Trophoblast cell (in vitro differentiated cells and primary cell): Measurements from ENCODE around the gene IL4.

Source experiments
- DNase-seq, 2 donors: peaks; one replicate each; pipeline ENCODE4 v3.0.0-alpha.2; 2016
- H2AFZ ChIP-seq: 2 replicates; pipeline ENCODE4 v1.6.1; 2013; ENCODE audit warnings: low read length, moderate library complexity, mild to moderate bottlenecking; ENCODE audit not compliant: insufficient read depth, poor library complexity
- H2AK5ac ChIP-seq: 2 replicates; pipeline ENCODE4 v1.6.1; 2013; ENCODE audit warnings: mild to moderate bottlenecking, low read length
- H2BK120ac ChIP-seq: 2 replicates; pipeline ENCODE4 v1.6.1; 2013; ENCODE audit warnings: low read length, mild to moderate bottlenecking, moderate library complexity; ENCODE audit not compliant: insufficient read depth, poor library complexity
- H2BK12ac ChIP-seq: 2 replicates; pipeline ENCODE4 v1.6.1; 2013; ENCODE audit warnings: mild to moderate bottlenecking, low read length, moderate library complexity
- H2BK5ac ChIP-seq: 2 replicates; pipeline ENCODE4 v1.6.1; 2013; ENCODE audit warnings: low read length, low read depth, moderate library complexity, mild to moderate bottlenecking; ENCODE audit not compliant: poor library complexity
- H3K14ac ChIP-seq: 2 replicates; pipeline ENCODE4 v1.6.1; 2013; ENCODE audit warnings: mild to moderate bottlenecking, low read length
- H3K18ac ChIP-seq: 2 replicates; pipeline ENCODE4 v1.6.1; 2013; ENCODE audit warnings: mild to moderate bottlenecking, low read length
- H3K23ac ChIP-seq: 2 replicates; pipeline ENCODE4 v1.6.1; 2013; ENCODE audit warnings: low read length
- H3K27ac ChIP-seq: 2 replicates; pipeline ENCODE4 v1.5.1; 2013; ENCODE audit warnings: low read depth, mild to moderate bottlenecking, inconsistent platforms, low read length, moderate library complexity
- H3K27me3 ChIP-seq: 2 replicates; pipeline ENCODE4 v1.6.1; 2013; ENCODE audit warnings: inconsistent platforms, mild to moderate bottlenecking, low read length, moderate library complexity; ENCODE audit not compliant: insufficient read depth
- H3K36me3 ChIP-seq, 2 experiments: 1 replicate in 1 of 2; 2 replicates in 1 of 2; pipeline ENCODE4 v1.6.1; 2013; ENCODE audit warnings: low read length in 2 of 2, mild to moderate bottlenecking in 2 of 2, moderate library complexity in 1 of 2; ENCODE audit not compliant: insufficient read depth in 2 of 2, control insufficient read depth in 1 of 2
- H3K4ac ChIP-seq: 2 replicates; pipeline ENCODE4 v1.6.1; 2013; ENCODE audit warnings: low read depth, mild to moderate bottlenecking, low read length, moderate library complexity
- H3K4me1 ChIP-seq, 2 experiments: 1 replicate in 1 of 2; 2 replicates in 1 of 2; pipeline ENCODE4 v1.6.1; 2013; ENCODE audit warnings: low read length in 2 of 2, mild to moderate bottlenecking in 2 of 2, moderate library complexity in 1 of 2; ENCODE audit not compliant: insufficient read depth in 2 of 2, control insufficient read depth in 1 of 2
- H3K4me2 ChIP-seq: 2 replicates; pipeline ENCODE4 v1.6.1; 2013; ENCODE audit warnings: inconsistent platforms, mild to moderate bottlenecking, low read length, moderate library complexity
- H3K4me3 ChIP-seq: 2 replicates; pipeline ENCODE4 v1.5.1; 2013; ENCODE audit warnings: mild to moderate bottlenecking, low read depth, low read length, inconsistent platforms
- H3K79me1 ChIP-seq: one replicate; pipeline ENCODE4 v1.6.1; 2013; ENCODE audit warnings: low read length
- H3K79me2 ChIP-seq: 2 replicates; pipeline ENCODE4 v1.6.1; 2013; ENCODE audit warnings: low read length, mild to moderate bottlenecking; ENCODE audit not compliant: control insufficient read depth, insufficient read depth, poor library complexity
- H3K9ac ChIP-seq: 2 replicates; pipeline ENCODE4 v1.6.1; 2013; ENCODE audit warnings: mild to moderate bottlenecking, low read length
- H3K9me3 ChIP-seq: 2 replicates; pipeline ENCODE4 v1.6.1; 2013; ENCODE audit warnings: low read depth, mild to moderate bottlenecking, control low read depth, inconsistent platforms, low read length; ENCODE audit not compliant: insufficient read depth
- H4K12ac ChIP-seq: 2 replicates; pipeline ENCODE4 v1.6.1; 2013; ENCODE audit warnings: low read depth, mild to moderate bottlenecking, low read length, moderate library complexity
- H4K8ac ChIP-seq: 2 replicates; pipeline ENCODE4 v1.6.1; 2013; ENCODE audit warnings: low read depth, mild to moderate bottlenecking, low read length, moderate library complexity
- H4K91ac ChIP-seq: one replicate; pipeline ENCODE4 v1.6.1; 2013; ENCODE audit warnings: low read depth, mild to moderate bottlenecking, low read length, moderate library complexity
- WGBS: extraction: QIAGEN DNeasy Blood & Tissue Kit; methylation state at CpG from one replicate; pipeline ENCODE4 v1.1.7; 2013; ENCODE audit warnings: missing lambda C conversion rate; ENCODE audit not compliant: insufficient read length, insufficient coverage; ENCODE audit errors: extremely low coverage; 5-methylcytosine and 5-hydroxymethylcytosine counted together

IL4 gene

DNA sequence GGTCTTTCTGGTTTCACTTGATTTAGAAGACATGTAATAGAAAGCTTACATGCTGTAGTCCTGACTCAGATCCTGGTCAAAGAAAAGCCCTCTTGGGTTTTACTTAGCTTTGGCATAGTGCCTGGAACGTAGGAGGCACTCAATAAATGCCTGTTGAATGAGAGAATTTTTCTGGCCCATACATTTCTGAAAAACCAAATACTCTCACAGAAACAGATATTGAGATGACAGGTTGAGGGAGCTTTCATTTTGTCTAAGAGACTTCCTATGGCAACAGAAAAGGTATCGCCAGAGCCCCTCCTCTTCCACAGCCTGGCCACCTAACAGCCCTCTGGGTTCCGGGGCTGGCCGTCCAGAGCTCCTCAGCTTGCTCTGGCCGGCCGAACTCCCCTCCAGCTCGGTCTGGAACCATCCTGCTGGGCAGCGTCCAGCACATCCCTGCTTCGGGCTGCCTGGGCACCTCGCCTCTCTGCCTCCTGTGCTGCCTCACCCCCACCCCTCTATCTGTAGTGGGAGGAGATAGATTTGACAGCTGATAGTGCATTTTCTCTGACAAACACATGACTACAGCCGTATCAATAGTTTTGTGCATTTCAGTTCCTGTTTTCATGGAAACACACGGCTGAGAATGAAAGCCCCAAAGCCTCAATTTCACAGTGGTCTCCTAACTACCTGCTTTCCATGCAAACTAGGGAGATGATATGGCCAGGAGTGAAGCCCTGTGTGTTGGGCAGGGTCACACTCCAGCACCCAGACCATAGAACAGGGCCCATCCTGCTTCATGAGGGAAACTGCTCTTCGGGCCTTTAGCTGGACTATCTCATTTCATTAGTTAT lies 1.1 kb downstream of the IL4 start:
- H2AK5ac ChIP-seq: no peak overlapping the region
- no peak overlapping the region for H2BK12ac ChIP-seq
- H4K91ac ChIP-seq: no peak overlapping the region
- no peak overlapping the region for H3K4ac ChIP-seq
- H3K14ac ChIP-seq: no peak overlapping the region
- no peaks in the 10 kb centered on the region for H3K79me1 ChIP-seq
- no peak overlapping the region for H3K4me2 ChIP-seq
- H2BK120ac ChIP-seq: no peak overlapping the region
- H3K9me3 ChIP-seq: no peaks in the 10 kb centered on the region
- H3K79me2 ChIP-seq: no peaks in the 10 kb centered on the region
- no peak overlapping the region for H4K12ac ChIP-seq
- H4K8ac ChIP-seq: no peak overlapping the region
- DNase-seq: peak; percentile 56 to 88
- no peak overlapping the region for H3K27ac ChIP-seq
- no peaks in the 10 kb centered on the region for H3K4me1 ChIP-seq
- no peaks in the 10 kb centered on the region for H3K36me3 ChIP-seq
- no peaks in the 10 kb centered on the region for H3K27me3 ChIP-seq
- no peak overlapping the region for H3K9ac ChIP-seq
- no peak overlapping the region for H3K23ac ChIP-seq
- no CpG with 5 or more reads among the region's 13 CpGs for WGBS
- H3K18ac ChIP-seq: no peak overlapping the region
- H3K4me3 ChIP-seq: no peak overlapping the region
- H2AFZ ChIP-seq: no peak overlapping the region
- H2BK5ac ChIP-seq: no peak overlapping the region

DNA sequence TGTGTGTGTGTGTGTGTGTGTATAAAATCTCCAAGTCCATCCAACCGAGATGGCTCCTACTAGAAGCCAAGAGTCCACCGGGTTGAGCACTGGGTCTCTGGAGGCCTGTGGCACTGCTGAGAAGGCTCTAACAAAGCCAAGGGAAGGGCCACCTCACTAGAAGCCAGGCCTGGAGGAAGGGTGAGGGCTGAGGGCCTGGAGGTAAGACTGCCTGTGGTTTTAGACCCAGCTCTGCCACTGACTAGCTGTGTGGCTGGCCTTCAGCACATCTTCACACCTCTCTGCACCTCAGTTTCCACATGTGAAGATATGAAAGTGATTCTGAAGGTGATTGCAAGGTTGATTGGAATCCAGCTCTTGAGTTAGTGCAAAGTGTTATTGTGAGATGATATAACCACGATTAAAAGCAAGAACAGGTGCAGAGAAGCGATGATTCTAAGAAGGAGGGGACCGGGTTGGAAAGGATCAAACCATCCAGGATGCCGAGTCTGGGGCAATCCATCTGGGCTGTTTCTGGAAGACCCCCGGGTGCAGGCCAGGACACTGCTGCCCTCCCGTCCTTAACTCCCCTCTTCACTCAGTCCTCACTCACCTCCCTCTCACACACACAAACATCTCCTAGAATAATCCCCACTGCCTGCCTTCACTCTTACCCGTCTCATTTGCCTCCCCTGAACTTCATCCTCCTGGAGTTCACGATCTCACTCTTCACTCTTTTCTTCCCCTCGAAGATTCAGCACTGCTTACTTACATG lies 2.3 kb downstream of the IL4 start:
- no peak overlapping the region for H3K18ac ChIP-seq
- H3K23ac ChIP-seq: no peak overlapping the region
- H3K9ac ChIP-seq: no peak overlapping the region
- H3K27ac ChIP-seq: no peak overlapping the region
- DNase-seq: no peak
- WGBS: no CpG with 5 or more reads among the region's 11 CpGs
- H2AFZ ChIP-seq: no peak overlapping the region
- H3K4me3 ChIP-seq: no peak overlapping the region
- H3K4me1 ChIP-seq: no peaks in the 10 kb centered on the region
- H2BK120ac ChIP-seq: no peak overlapping the region
- no peaks in the 10 kb centered on the region for H3K79me1 ChIP-seq
- peak overlapping the region; percentile 26 for H2BK12ac ChIP-seq
- no peak overlapping the region for H3K4me2 ChIP-seq
- H3K79me2 ChIP-seq: no peaks in the 10 kb centered on the region
- no peak overlapping the region for H4K12ac ChIP-seq
- no peak overlapping the region for H4K91ac ChIP-seq
- no peak overlapping the region for H2BK5ac ChIP-seq
- no peak overlapping the region for H4K8ac ChIP-seq
- H3K9me3 ChIP-seq: no peaks in the 10 kb centered on the region
- H3K27me3 ChIP-seq: no peaks in the 10 kb centered on the region
- no peak overlapping the region for H2AK5ac ChIP-seq
- no peaks in the 10 kb centered on the region for H3K36me3 ChIP-seq
- no peak overlapping the region for H3K14ac ChIP-seq
- H3K4ac ChIP-seq: no peak overlapping the region

DNA sequence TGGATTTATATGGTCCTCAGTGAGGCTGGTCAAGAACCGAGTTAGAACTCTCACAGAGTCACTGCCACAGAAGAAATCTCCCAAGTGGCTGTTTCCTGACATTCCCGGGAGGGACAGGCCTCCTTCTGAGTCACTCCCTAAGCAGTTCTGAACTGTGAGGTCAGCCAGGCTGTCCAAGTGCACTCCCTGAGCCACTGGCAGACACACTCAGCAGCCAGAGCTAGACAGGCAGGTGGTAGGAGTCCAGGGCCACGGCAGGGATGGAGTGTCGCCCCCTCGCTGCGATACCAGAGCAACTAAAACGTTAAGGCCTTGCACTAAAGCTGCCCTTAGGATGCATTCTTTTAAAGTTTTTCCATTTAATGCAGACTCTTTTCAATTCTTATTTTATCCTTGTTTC lies 3.4 kb downstream of the IL4 start:
- no peak overlapping the region for H4K91ac ChIP-seq
- no peaks in the 10 kb centered on the region for H3K27me3 ChIP-seq
- H3K27ac ChIP-seq: no peak overlapping the region
- no peaks in the 10 kb centered on the region for H3K4me1 ChIP-seq
- no peaks in the 10 kb centered on the region for H3K79me1 ChIP-seq
- H2AFZ ChIP-seq: no peak overlapping the region
- H3K4ac ChIP-seq: no peak overlapping the region
- H2BK12ac ChIP-seq: no peak overlapping the region
- no peak overlapping the region for H3K18ac ChIP-seq
- DNase-seq: peak; percentile 93 to 94
- no peak overlapping the region for H3K14ac ChIP-seq
- no peaks in the 10 kb centered on the region for H3K9me3 ChIP-seq
- H3K36me3 ChIP-seq: no peaks in the 10 kb centered on the region
- no peak overlapping the region for H2BK5ac ChIP-seq
- no CpG with 5 or more reads among the region's 7 CpGs for WGBS
- no peak overlapping the region for H3K4me2 ChIP-seq
- no peak overlapping the region for H4K12ac ChIP-seq
- no peak overlapping the region for H4K8ac ChIP-seq
- no peaks in the 10 kb centered on the region for H3K79me2 ChIP-seq
- no peak overlapping the region for H2BK120ac ChIP-seq
- no peak overlapping the region for H3K23ac ChIP-seq
- H2AK5ac ChIP-seq: no peak overlapping the region
- no peak overlapping the region for H3K4me3 ChIP-seq
- no peak overlapping the region for H3K9ac ChIP-seq

DNA sequence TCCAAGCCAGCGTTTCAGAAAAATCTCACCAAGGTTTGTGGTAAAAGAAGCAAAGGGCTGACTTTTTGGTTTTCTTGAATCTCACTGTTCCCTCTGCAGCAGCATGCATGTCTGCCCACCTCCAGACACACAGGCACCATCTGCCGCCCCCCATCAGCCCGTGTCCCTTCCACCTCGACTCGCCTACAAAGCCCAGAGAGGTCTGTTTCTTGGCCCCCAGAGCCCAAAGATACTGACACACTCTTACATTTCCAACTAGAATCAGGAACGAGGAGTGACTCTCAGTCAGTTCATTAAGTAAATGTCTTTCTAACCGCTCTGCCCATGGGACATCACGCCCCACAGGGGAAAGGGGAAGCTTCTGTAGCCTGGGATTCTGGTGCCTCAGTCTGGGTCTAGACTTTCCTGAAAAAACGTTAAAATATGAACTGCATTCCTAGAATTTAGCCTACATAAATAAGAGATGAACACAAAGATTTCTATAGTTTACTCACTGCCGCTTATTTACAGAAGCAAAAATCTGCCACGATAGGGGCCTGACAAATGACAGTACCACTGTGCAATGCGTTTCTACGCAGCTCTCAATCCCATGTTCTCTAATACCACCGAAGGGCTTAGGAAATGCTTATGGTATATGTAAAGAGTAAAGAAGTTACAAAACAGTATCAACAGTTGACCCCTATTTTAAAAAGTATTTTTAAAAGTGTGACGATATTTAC lies 4.1 kb downstream of the IL4 start:
- no peak overlapping the region for H2BK12ac ChIP-seq
- no peaks in the 10 kb centered on the region for H3K27me3 ChIP-seq
- H3K4me1 ChIP-seq: no peaks in the 10 kb centered on the region
- no peak overlapping the region for H3K18ac ChIP-seq
- H3K27ac ChIP-seq: no peak overlapping the region
- no peak overlapping the region for H2AK5ac ChIP-seq
- H4K91ac ChIP-seq: no peak overlapping the region
- no peaks in the 10 kb centered on the region for H3K36me3 ChIP-seq
- WGBS: no CpG with 5 or more reads among the region's 15 CpGs
- H3K14ac ChIP-seq: no peak overlapping the region
- H3K4me3 ChIP-seq: no peak overlapping the region
- H2BK120ac ChIP-seq: no peak overlapping the region
- H3K79me2 ChIP-seq: no peaks in the 10 kb centered on the region
- H3K23ac ChIP-seq: no peak overlapping the region
- H2AFZ ChIP-seq: no peak overlapping the region
- H4K8ac ChIP-seq: no peak overlapping the region
- no peak overlapping the region for H3K4ac ChIP-seq
- H2BK5ac ChIP-seq: no peak overlapping the region
- H4K12ac ChIP-seq: no peak overlapping the region
- DNase-seq: peak; percentile 77 to 87
- H3K9ac ChIP-seq: no peak overlapping the region
- H3K4me2 ChIP-seq: no peak overlapping the region
- no peaks in the 10 kb centered on the region for H3K79me1 ChIP-seq
- H3K9me3 ChIP-seq: no peaks in the 10 kb centered on the region
